Bronchial epithelial cell (primary cell): Measurements from ENCODE around the gene HTR3A. TPM values are rescaled to one million over a fixed set of nuclear protein-coding genes. Genes with fewer than 3 reads are reported as not detected.

Experiments used
- DNase-seq: peaks from one replicate; pipeline ENCODE4 v3.0.0-alpha.2; 2010; ENCODE audit warnings: low read depth
- FAIRE-seq: peaks from 2 replicates; lab custom pipeline; 2011; peaks lifted over from hg19 to GRCh38; lab: Jason Lieb, UNC
- H3K27me3 ChIP-seq: 2 replicates; pipeline ENCODE4 v1.5.1; 2011; ENCODE audit warnings: low read length; ENCODE audit not compliant: control insufficient read depth, insufficient read depth
- H3K36me3 ChIP-seq: 2 replicates; pipeline ENCODE4 v1.5.1; 2011; ENCODE audit warnings: low read length; ENCODE audit not compliant: control insufficient read depth, insufficient read depth
- H3K4me3 ChIP-seq: 2 replicates; pipeline ENCODE4 v1.5.1; 2011; ENCODE audit warnings: mild to moderate bottlenecking, low read depth, low read length, control low read depth
- total RNA-seq: library from RNA; depleted of rRNA; stranded (reverse); fragments of >200 nt; gene quantifications from 2 replicates; pipeline ENCODE4 v1.2.1, GENCODE V29; 2014
- TF ChIP-seq, protein P1 (sequence below): IDR thresholded peaks from 2 replicates; pipeline ENCODE4 v1.5.1; 2011; ENCODE audit warnings: mild to moderate bottlenecking, moderate library complexity, low read length, control low read depth, inconsistent platforms; ENCODE audit not compliant: insufficient read depth, severe bottlenecking

HTR3A gene
- total RNA-seq, 1 donor from 2014 or later: not detected

- H3K27me3 ChIP-seq: no peaks in the 10 kb centered on the region
- TF ChIP-seq, protein P1, sequence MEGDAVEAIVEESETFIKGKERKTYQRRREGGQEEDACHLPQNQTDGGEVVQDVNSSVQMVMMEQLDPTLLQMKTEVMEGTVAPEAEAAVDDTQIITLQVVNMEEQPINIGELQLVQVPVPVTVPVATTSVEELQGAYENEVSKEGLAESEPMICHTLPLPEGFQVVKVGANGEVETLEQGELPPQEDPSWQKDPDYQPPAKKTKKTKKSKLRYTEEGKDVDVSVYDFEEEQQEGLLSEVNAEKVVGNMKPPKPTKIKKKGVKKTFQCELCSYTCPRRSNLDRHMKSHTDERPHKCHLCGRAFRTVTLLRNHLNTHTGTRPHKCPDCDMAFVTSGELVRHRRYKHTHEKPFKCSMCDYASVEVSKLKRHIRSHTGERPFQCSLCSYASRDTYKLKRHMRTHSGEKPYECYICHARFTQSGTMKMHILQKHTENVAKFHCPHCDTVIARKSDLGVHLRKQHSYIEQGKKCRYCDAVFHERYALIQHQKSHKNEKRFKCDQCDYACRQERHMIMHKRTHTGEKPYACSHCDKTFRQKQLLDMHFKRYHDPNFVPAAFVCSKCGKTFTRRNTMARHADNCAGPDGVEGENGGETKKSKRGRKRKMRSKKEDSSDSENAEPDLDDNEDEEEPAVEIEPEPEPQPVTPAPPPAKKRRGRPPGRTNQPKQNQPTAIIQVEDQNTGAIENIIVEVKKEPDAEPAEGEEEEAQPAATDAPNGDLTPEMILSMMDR: no peak
- no peak overlapping the region for H3K4me3 ChIP-seq
- DNase-seq: no peak
- FAIRE-seq: no peak
- no peaks in the 10 kb centered on the region for H3K36me3 ChIP-seq
Measured at GRCh38 chr11:113998574-113998973, 23.7 kb downstream of the HTR3A start.

DNA sequence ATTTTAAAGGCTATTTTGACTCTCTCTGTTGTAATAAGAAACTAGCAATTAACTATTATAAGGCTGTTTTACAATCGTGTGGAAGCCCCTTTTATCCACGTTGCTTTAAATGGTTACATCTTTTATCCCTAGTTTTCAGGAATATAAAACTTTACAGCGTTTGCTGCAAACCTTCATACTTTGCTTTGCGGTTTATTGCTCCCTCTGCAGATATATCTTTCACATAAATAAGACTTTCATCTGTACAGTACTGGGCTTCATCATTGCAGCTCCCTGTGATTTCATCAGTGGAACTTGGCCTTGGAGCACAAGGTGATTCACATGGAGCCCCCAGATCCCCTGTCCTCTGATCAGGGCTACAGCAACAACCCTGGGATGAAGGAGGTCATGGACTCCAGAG is 25.6 kb downstream of the HTR3A start:
- no peaks in the 10 kb centered on the region for H3K36me3 ChIP-seq
- no peaks in the 10 kb centered on the region for H3K27me3 ChIP-seq
- FAIRE-seq: no peak
- TF ChIP-seq, protein P1: no peak
- DNase-seq: no peak
- H3K4me3 ChIP-seq: no peak overlapping the region

GRCh38 chr11:114001416-114001815 is 26.5 kb downstream of the HTR3A start:
- TF ChIP-seq, protein P1: no peak
- Histone ChIP-seq H3K27me3 (no peaks in the 10 kb centered on the region), H3K4me3 (no peak overlapping the region), H3K36me3 (no peaks in the 10 kb centered on the region)
- no peak for FAIRE-seq
- no peak for DNase-seq

DNA sequence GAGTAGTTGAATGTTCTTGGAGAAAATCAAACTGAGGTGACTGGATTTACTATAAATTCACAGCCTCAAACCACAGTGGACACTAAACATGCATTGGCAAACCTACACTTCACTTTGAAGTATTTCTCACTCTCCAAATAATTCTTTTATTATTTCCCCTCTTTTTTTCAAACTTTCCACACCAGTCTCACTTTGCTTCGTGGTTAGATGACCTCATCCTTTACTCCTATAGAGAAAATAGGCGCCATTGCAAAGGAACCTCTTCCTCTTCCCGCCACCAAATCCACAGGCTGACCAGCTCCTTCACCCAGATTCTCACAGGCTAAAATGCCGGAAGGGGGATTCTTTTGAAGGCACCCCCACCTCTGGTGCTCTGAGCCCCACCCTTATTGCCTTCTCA is 33.4 kb downstream of the HTR3A start:
- no peaks in the 10 kb centered on the region for H3K27me3 ChIP-seq
- no peak for DNase-seq
- no peak for FAIRE-seq
- TF ChIP-seq, protein P1: no peak
- no peak overlapping the region for H3K4me3 ChIP-seq
- H3K36me3 ChIP-seq: no peaks in the 10 kb centered on the region

DNA sequence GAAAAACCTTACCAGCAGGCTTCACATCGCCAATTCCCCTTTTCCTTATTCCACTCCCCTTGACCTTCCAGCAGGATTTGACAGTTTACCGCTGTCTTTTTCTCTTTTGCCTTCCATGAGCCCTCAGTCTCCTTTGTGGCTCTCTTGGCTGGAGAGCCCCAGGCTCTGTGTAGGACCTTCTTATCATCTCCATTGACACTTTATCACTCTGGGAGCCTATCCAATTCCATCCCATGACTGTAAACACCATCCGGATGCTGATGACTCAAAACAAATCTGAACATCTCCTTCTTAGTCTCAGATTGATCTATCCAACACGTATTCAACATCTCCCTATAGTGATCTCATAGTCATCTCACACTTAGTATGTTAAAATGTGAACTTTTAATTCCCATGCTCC is 36.0 kb downstream of the HTR3A start:
- Histone ChIP-seq H3K27me3 (no peaks in the 10 kb centered on the region), H3K4me3 (no peak overlapping the region), H3K36me3 (no peaks in the 10 kb centered on the region)
- TF ChIP-seq, protein P1: no peak
- FAIRE-seq (no peak), DNase-seq (no peak)

GRCh38 chr11:114011443-114011842 is 36.5 kb downstream of the HTR3A start:
- H3K27me3 ChIP-seq: no peaks in the 10 kb centered on the region
- DNase-seq (no peak), FAIRE-seq (no peak)
- TF ChIP-seq, protein P1: no peak
- no peaks in the 10 kb centered on the region for H3K36me3 ChIP-seq
- H3K4me3 ChIP-seq: no peak overlapping the region
